Breast epithelium (tissue), 3 donors: ENCODE results near the gene BCL2.

Experiments used
- POLR2A ChIP-seq: fragments of 450-650 bp; IDR thresholded peaks from one replicate; pipeline ENCODE4 v1.6.1; 2016; ENCODE audit warnings: antibody characterized with exemption, mild to moderate bottlenecking, moderate library complexity
- POLR2AphosphoS5 ChIP-seq, 3 donors: sonication (generic); formaldehyde crosslinking; IDR thresholded peaks; one replicate each; pipeline ENCODE4 v1.6.1; 2017; ENCODE audit warnings: antibody characterized with exemption in 3 of 3

DNA sequence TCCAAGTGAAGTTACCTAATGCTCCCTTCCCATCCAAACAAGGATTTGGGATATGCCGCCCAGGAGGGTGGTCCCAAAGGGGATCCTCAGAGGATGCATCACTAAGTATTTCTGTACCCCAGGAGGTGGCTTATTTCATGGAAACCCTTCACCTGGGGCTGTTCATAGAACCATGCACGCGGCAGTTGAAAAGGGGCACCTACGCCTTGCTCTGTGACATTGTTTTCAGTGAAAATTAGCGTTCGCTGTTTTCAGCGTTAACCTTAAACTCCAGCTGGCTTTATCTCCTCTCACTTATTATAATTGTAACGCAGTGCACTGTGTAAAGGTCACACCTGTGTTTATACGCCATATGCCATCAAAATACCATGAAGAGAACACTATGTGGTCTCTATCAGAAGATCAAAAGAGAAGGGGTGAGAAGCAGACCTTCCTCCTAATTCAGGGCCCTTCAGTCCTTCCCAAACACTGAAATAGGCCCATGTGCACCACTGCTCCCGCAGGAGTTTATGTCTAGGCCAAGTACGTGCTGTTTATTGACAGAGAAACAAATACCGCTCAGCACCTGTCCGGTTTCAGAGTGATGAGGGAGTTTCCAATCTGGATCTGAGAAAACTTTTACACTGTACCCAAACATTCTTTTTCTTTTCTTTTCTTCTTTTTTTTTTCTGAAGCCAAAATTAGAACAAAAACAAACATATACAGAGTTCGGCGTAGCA is 162.1 kb downstream of the BCL2 start:
- TF ChIP-seq POLR2AphosphoS5 (IDR thresholded peaks at IDR 0.05) (no peak), POLR2A (no peak)
